IMR-90 (cell line): ENCODE results near the gene KLF18. TPM values are rescaled to one million over a fixed set of nuclear protein-coding genes. Genes with fewer than 3 reads are reported as not detected.
"Not testable (repeated sequence)": the region's sequence is repeated elsewhere in the genome, so short reads cannot be mapped to it uniquely, and the experiment has no call there.

Experiments used
- ATAC-seq: fragments of 200-7000 bp; cut with Tn5 transposase; 2 replicates; pipeline ENCODE4 v1.9.1; 2020; ENCODE audit warnings: low read depth, mild to moderate bottlenecking, moderate library complexity
- BruUV-seq: library from RNA; stranded (reverse); fragments of 400-500 nt; replicated peaks from 2 replicates; lab custom pipeline; 2021; lab: Mats Ljungman, UMichigan
- CTCF ChIA-PET: fragments of 300-600 bp; formaldehyde crosslinking; extraction: SDS; loops from one replicate; lab custom pipeline; 2021; ENCODE audit warnings: antibody characterized with exemption; lab: Yijun Ruan, JAX
- POLR2A ChIA-PET: fragments of 300-600 bp; sonication (Branson Sonifier 250); formaldehyde crosslinking; loops from one replicate; lab custom pipeline; 2022; ENCODE audit warnings: antibody characterized with exemption; ENCODE audit not compliant: unreplicated experiment; lab: Charles Lee
- DNase-seq: peaks from one replicate; pipeline ENCODE4 v3.0.0; 2013
- H2AFZ ChIP-seq: replicated peaks from 2 replicates; pipeline ENCODE3; 2013; ENCODE audit warnings: low read length, mild to moderate bottlenecking; ENCODE audit not compliant: poor library complexity
- H2AK5ac ChIP-seq: 2 replicates; pipeline ENCODE4 v1.6.1; 2013; ENCODE audit warnings: low read depth, low read length, inconsistent platforms
- H2AK9ac ChIP-seq: replicated peaks from 2 replicates; pipeline ENCODE3; 2013; ENCODE audit warnings: mild to moderate bottlenecking, low read depth, low read length, moderate library complexity; ENCODE audit not compliant: poor library complexity
- H2BK120ac ChIP-seq: 2 replicates; pipeline ENCODE4 v1.6.1; 2013; ENCODE audit warnings: low read depth, low read length, inconsistent platforms
- H2BK15ac ChIP-seq: 3 replicates; pipeline ENCODE4 v1.6.1; 2013; ENCODE audit warnings: low read depth, low read length, inconsistent platforms
- H2BK20ac ChIP-seq: 2 replicates; pipeline ENCODE4 v1.6.1; 2013; ENCODE audit warnings: low read depth, mild to moderate bottlenecking, inconsistent platforms, low read length, moderate library complexity
- H2BK5ac ChIP-seq: 2 replicates; pipeline ENCODE4 v1.6.1; 2013; ENCODE audit warnings: mild to moderate bottlenecking, low read depth, low read length, inconsistent platforms; ENCODE audit not compliant: poor library complexity, severe bottlenecking
- H3K14ac ChIP-seq: replicated peaks from 2 replicates; pipeline ENCODE4 v1.6.1; 2013; ENCODE audit warnings: low read depth, low read length, inconsistent platforms
- H3K18ac ChIP-seq: 2 replicates; pipeline ENCODE4 v1.6.1; 2013; ENCODE audit warnings: low read depth, low read length, control low read depth
- H3K23ac ChIP-seq: 2 replicates; pipeline ENCODE4 v1.6.1; 2013; ENCODE audit warnings: low read depth, low read length, inconsistent platforms
- H3K27ac ChIP-seq: 2 replicates; pipeline ENCODE4 v1.5.1; 2013; ENCODE audit warnings: mild to moderate bottlenecking, control low read depth, low read length; ENCODE audit not compliant: insufficient read depth
- H3K27me3 ChIP-seq: 2 replicates; pipeline ENCODE4 v1.6.1; 2013; ENCODE audit warnings: low read length; ENCODE audit not compliant: control insufficient read depth, insufficient read depth
- H3K36me3 ChIP-seq: 2 replicates; pipeline ENCODE4 v1.6.1; 2013; ENCODE audit warnings: low read length, mixed read lengths; ENCODE audit not compliant: control insufficient read depth, insufficient read depth
- H3K4ac ChIP-seq: 2 replicates; pipeline ENCODE4 v1.6.1; 2013; ENCODE audit warnings: low read depth, low read length, inconsistent platforms
- H3K4me1 ChIP-seq: 2 replicates; pipeline ENCODE4 v1.6.1; 2013; ENCODE audit warnings: low read length, mixed read lengths; ENCODE audit not compliant: control insufficient read depth, insufficient read depth
- H3K4me2 ChIP-seq: 2 replicates; pipeline ENCODE4 v1.6.1; 2013; ENCODE audit warnings: low read depth, mild to moderate bottlenecking, control low read depth, low read length, moderate library complexity
- H3K4me3 ChIP-seq: 2 replicates; pipeline ENCODE4 v1.5.1; 2013; ENCODE audit warnings: low read depth, mild to moderate bottlenecking, control low read depth, low read length, moderate library complexity; ENCODE audit not compliant: insufficient read depth
- H3K56ac ChIP-seq: 2 replicates; pipeline ENCODE4 v1.6.1; 2013; ENCODE audit warnings: low read length, inconsistent platforms; ENCODE audit not compliant: insufficient read depth; ENCODE audit errors: extremely low read depth
- H3K79me1 ChIP-seq, 2 experiments: 2 replicates each; pipeline ENCODE4 v1.6.1; 2013; ENCODE audit warnings: low read length in 2 of 2, inconsistent platforms in 1 of 2, low read depth in 1 of 2
- H3K9ac ChIP-seq: 2 replicates; pipeline ENCODE4 v1.6.1; 2013; ENCODE audit warnings: low read depth, low read length, control low read depth
- H3K9me1 ChIP-seq: 2 replicates; pipeline ENCODE4 v1.6.1; 2013; ENCODE audit warnings: low read length, inconsistent platforms; ENCODE audit not compliant: insufficient read depth
- H3K9me3 ChIP-seq: 2 replicates; pipeline ENCODE4 v1.6.1; 2013; ENCODE audit warnings: low read length; ENCODE audit not compliant: control insufficient read depth, insufficient read depth
- H4K20me1 ChIP-seq: 2 replicates; pipeline ENCODE4 v1.6.1; 2013; ENCODE audit warnings: low read length, inconsistent platforms; ENCODE audit not compliant: insufficient read depth
- H4K5ac ChIP-seq: 2 replicates; pipeline ENCODE4 v1.6.1; 2013; ENCODE audit warnings: mild to moderate bottlenecking, low read depth, low read length, control low read depth
- H4K8ac ChIP-seq, 2 experiments: 2 replicates each; pipeline ENCODE4 v1.6.1; 2013; ENCODE audit warnings: low read depth in 2 of 2, low read length in 2 of 2, control low read depth in 1 of 2, inconsistent platforms in 1 of 2
- H4K91ac ChIP-seq: 2 replicates; pipeline ENCODE4 v1.6.1; 2013; ENCODE audit warnings: low read depth, low read length, inconsistent platforms; ENCODE audit not compliant: insufficient read depth
- WGBS, 2 experiments: methylation state at CpG; one replicate each; pipeline versions ENCODE4 v1.1.5 to v1.1.7; 2013; ENCODE audit warnings: missing lambda C conversion rate in 2 of 2; ENCODE audit not compliant: insufficient read length in 1 of 2; ENCODE audit errors: extremely low coverage in 2 of 2; 5-methylcytosine and 5-hydroxymethylcytosine counted together
- dilution Hi-C: fragments of 300-500 bp; cut with HindIII; formaldehyde crosslinking; loops from one replicate; pipeline ENCODE4 v1.14.3; 2018; ENCODE audit warnings: low sequenced_read_pairs; ENCODE audit not compliant: unreplicated experiment
- in situ Hi-C: fragments of 300-500 bp; cut with MboI; formaldehyde crosslinking; loops from 3 replicates; pipeline ENCODE4 v1.14.3; 2019; ENCODE audit warnings: low sequenced_read_pairs, inconsistent platforms, mixed read lengths
- intact Hi-C: fragments of 100-400 bp; cut with micrococcal nuclease; formaldehyde crosslinking; loops from 2 replicates; pipeline ENCODE4 v1.10.0; 2022
- polyA plus RNA-seq, 3 experiments: library from polyadenylated mRNA; depleted of rRNA; stranded (reverse); fragments of >200 nt; gene quantifications; 2 replicates each; pipeline ENCODE4 v1.2.3, GENCODE V29; 2012; ENCODE audit warnings: low replicate concordance in 1 of 3
- total RNA-seq: library from RNA; depleted of rRNA; stranded (reverse); fragments of >200 nt; gene quantifications from 2 replicates; pipeline ENCODE4 v1.2.3, GENCODE V29; 2012

KLF18 gene
- total and polyA plus RNA-seq, 2 of the 4 experiments (the other 2 are of a cell fraction), result not detected

DNA sequence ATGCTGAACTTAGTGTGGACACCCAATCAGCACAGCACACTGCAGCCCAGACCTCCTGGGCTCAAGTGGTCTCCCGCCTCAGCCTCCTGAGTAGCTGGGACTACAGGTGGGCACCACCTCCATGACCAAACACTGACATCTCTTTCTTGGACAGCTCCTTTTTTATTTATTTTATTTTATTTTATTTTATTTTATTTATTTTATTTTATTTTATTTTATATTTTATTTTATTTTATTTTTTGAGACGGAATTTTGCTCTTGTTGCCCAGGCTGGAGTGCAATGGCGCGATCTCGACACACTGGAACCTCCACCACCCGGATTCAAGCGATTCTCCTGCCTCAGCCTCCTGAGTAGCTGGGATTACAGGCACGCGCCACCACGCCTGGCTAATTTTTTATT is 24.2 kb downstream of the KLF18 start:
- H2AK9ac ChIP-seq, H3K56ac ChIP-seq, BruUV-seq, H3K4ac ChIP-seq, H3K4me2 ChIP-seq, H3K14ac ChIP-seq, H3K27ac ChIP-seq, H2BK20ac ChIP-seq, DNase-seq, H3K27me3 ChIP-seq, H3K9ac ChIP-seq, H3K18ac ChIP-seq, H3K4me1 ChIP-seq, H2AFZ ChIP-seq, H3K36me3 ChIP-seq, intact Hi-C loops, ATAC-seq, H4K8ac ChIP-seq, H3K9me3 ChIP-seq, H3K79me1 ChIP-seq, H4K5ac ChIP-seq, H3K4me3 ChIP-seq, CTCF ChIA-PET, in situ Hi-C loops, dilution Hi-C loops, POLR2A ChIA-PET, H2BK15ac ChIP-seq, H2BK120ac ChIP-seq, H3K23ac ChIP-seq, H2AK5ac ChIP-seq, H4K91ac ChIP-seq, H3K9me1 ChIP-seq, H4K20me1 ChIP-seq, H2BK5ac ChIP-seq: not testable (repeated sequence)
- 80% methylated on average over 1 of the region's 10 CpGs; no CpG with 5 or more reads in 1 of the 2 experiments for WGBS, 2 experiments
